ENCODE measurements around the gene TENM4.

DNA sequence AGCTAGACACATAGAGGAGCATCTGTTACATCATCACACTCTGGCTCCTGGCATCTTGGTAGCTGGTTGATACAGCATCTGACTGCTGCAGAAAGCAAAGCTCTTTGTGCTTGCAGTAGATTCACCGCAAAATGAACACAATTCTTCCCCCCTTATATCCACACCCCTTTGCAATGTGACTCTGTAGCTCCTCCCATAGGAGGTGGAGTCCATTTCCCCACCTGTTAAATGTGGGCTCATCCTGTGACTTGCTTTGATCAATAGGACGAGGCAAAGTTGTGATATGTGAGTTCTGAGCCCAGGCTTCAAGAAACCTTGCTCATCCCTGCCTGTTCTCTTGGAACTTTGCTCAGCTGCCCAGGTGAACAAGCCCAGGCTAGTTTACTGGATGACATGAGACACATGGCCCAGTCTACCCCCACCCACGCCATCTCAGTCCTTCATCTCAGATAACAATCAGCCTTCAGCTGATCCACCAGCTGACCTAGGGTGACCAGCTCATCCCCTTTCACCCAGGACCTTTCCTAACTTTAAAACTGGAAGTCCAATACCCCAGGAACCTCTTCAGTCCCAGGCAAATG lies 272.2 kb downstream of the TENM4 start:
- TF ChIP-seq, protein P1, sequence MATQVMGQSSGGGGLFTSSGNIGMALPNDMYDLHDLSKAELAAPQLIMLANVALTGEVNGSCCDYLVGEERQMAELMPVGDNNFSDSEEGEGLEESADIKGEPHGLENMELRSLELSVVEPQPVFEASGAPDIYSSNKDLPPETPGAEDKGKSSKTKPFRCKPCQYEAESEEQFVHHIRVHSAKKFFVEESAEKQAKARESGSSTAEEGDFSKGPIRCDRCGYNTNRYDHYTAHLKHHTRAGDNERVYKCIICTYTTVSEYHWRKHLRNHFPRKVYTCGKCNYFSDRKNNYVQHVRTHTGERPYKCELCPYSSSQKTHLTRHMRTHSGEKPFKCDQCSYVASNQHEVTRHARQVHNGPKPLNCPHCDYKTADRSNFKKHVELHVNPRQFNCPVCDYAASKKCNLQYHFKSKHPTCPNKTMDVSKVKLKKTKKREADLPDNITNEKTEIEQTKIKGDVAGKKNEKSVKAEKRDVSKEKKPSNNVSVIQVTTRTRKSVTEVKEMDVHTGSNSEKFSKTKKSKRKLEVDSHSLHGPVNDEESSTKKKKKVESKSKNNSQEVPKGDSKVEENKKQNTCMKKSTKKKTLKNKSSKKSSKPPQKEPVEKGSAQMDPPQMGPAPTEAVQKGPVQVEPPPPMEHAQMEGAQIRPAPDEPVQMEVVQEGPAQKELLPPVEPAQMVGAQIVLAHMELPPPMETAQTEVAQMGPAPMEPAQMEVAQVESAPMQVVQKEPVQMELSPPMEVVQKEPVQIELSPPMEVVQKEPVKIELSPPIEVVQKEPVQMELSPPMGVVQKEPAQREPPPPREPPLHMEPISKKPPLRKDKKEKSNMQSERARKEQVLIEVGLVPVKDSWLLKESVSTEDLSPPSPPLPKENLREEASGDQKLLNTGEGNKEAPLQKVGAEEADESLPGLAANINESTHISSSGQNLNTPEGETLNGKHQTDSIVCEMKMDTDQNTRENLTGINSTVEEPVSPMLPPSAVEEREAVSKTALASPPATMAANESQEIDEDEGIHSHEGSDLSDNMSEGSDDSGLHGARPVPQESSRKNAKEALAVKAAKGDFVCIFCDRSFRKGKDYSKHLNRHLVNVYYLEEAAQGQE (IDR thresholded peaks at IDR 0.05; ENCODE audit: insufficient read depth in 1 of 2, low read depth in 2 of 2, low read length in 1 of 2), result no peak
- TF ChIP-seq, protein P2, sequence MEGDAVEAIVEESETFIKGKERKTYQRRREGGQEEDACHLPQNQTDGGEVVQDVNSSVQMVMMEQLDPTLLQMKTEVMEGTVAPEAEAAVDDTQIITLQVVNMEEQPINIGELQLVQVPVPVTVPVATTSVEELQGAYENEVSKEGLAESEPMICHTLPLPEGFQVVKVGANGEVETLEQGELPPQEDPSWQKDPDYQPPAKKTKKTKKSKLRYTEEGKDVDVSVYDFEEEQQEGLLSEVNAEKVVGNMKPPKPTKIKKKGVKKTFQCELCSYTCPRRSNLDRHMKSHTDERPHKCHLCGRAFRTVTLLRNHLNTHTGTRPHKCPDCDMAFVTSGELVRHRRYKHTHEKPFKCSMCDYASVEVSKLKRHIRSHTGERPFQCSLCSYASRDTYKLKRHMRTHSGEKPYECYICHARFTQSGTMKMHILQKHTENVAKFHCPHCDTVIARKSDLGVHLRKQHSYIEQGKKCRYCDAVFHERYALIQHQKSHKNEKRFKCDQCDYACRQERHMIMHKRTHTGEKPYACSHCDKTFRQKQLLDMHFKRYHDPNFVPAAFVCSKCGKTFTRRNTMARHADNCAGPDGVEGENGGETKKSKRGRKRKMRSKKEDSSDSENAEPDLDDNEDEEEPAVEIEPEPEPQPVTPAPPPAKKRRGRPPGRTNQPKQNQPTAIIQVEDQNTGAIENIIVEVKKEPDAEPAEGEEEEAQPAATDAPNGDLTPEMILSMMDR (IDR thresholded peaks at IDR 0.05), result no peak
- TF ChIP-seq POLR2AphosphoS5 (IDR thresholded peaks at IDR 0.05; ENCODE audit: low read depth, low read length), result no peak
- TF ChIP-seq SIN3A (IDR thresholded peaks at IDR 0.05; ENCODE audit: borderline replicate concordance, insufficient read depth, low read depth, low read length), result no peak
- no peak for TF ChIP-seq TCF7L2 (IDR thresholded peaks at IDR 0.05; ENCODE audit: low read depth, low read length)
